ENCODE results near the gene COL4A4.
"Not testable (repeated sequence)": the region's sequence is repeated elsewhere in the genome, so short reads cannot be mapped to it uniquely, and the experiment has no call there.

Gene COL4A4

DNA sequence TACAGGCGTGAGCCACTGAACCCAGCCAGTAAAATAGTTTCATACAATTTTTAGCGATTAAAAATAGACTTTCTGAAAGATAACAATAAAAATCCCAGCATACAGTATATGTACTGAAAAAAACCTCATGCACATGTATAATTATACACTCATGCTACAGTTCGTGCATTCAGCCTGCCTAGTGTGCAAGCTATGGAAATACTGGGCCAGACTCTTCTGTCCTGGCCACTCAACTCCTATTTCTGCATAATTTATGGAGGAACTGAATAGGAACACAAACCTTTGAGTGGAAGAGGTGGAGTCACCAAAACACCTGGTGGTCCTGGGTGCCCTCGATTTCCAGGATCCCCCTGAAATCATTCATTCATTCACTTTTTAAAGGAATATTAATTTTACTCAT lies 64.7 kb downstream of the COL4A4 start:
- no peaks in the 10 kb centered on the region for H3K27me3 ChIP-seq (ENCODE audit: insufficient read depth, low read length)
- no peak overlapping the region for H3K9ac ChIP-seq (ENCODE audit: low read depth, low read length)
- no peaks in the 10 kb centered on the region for H3K36me3 ChIP-seq (ENCODE audit: insufficient read depth, low read depth, low read length)
- no peak overlapping the region for H3K4me3 ChIP-seq (ENCODE audit: low read length)
- no peaks in the 10 kb centered on the region for H3K4me1 ChIP-seq (ENCODE audit: insufficient read depth, low read length)
- no peak overlapping the region for H3K27ac ChIP-seq (ENCODE audit: low read length)
- H3K9me3 ChIP-seq (ENCODE audit: insufficient read depth, low read depth, low read length) = no peaks in the 10 kb centered on the region

- Histone ChIP-seq H3K9me3 (ENCODE audit: insufficient read depth, low read depth, low read length) (no peaks in the 10 kb centered on the region), H3K27me3 (ENCODE audit: insufficient read depth, low read length) (no peaks in the 10 kb centered on the region), H3K9ac (ENCODE audit: low read depth, low read length) (no peak overlapping the region), H3K36me3 (ENCODE audit: insufficient read depth, low read depth, low read length) (no peaks in the 10 kb centered on the region), H3K4me3 (ENCODE audit: low read length) (no peak overlapping the region), H3K27ac (ENCODE audit: low read length) (no peak overlapping the region), H3K4me1 (ENCODE audit: insufficient read depth, low read length) (no peaks in the 10 kb centered on the region)
Observed at GRCh38 chr2:227098162-227098515, 65.9 kb downstream of the COL4A4 start.

GRCh38 chr2:227097495-227098161 lies 66.4 kb downstream of the COL4A4 start:
- Histone ChIP-seq H3K9ac (ENCODE audit: low read depth, low read length) (no peak overlapping the region), H3K4me3 (ENCODE audit: low read length) (no peak overlapping the region), H3K27me3 (ENCODE audit: insufficient read depth, low read length) (no peaks in the 10 kb centered on the region), H3K27ac (ENCODE audit: low read length) (no peak overlapping the region), H3K9me3 (ENCODE audit: insufficient read depth, low read depth, low read length) (no peaks in the 10 kb centered on the region), H3K4me1 (ENCODE audit: insufficient read depth, low read length) (no peaks in the 10 kb centered on the region), H3K36me3 (ENCODE audit: insufficient read depth, low read depth, low read length) (no peaks in the 10 kb centered on the region)

- Histone ChIP-seq H3K36me3 (ENCODE audit: insufficient read depth, low read depth, low read length) (no peaks in the 10 kb centered on the region), H3K9ac (ENCODE audit: low read depth, low read length) (no peak overlapping the region), H3K9me3 (ENCODE audit: insufficient read depth, low read depth, low read length) (no peaks in the 10 kb centered on the region), H3K4me1 (ENCODE audit: insufficient read depth, low read length) (no peaks in the 10 kb centered on the region), H3K4me3 (ENCODE audit: low read length) (no peak overlapping the region), H3K27ac (ENCODE audit: low read length) (no peak overlapping the region), H3K27me3 (ENCODE audit: insufficient read depth, low read length) (no peaks in the 10 kb centered on the region)
Observed at GRCh38 chr2:227095346-227095745, 68.7 kb downstream of the COL4A4 start.

DNA sequence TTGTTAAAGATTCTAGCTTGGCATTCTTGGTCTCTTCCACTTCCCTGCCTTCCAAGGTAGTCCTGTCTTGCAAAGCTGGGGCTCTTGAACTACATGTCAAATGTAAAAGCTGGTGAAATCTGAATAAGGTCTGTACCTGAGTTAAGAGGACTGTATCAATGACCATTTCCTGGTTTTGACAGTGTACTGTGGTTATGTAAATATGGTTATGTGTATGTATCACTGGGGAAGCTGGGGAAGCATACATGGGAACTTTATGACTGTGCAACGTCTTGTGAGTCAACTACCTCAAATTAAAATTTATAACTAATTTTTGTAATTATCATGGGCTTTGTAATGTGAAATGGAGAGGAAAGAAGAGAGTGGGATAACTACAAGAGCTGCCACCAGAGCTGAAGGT lies 81.7 kb downstream of the COL4A4 start:
- Histone ChIP-seq H3K27ac (ENCODE audit: low read length) (no peak overlapping the region), H3K4me3 (ENCODE audit: low read length) (no peak overlapping the region), H3K4me1 (ENCODE audit: insufficient read depth, low read length) (no peaks in the 10 kb centered on the region), H3K9ac (ENCODE audit: low read depth, low read length) (no peak overlapping the region), H3K27me3 (ENCODE audit: insufficient read depth, low read length) (no peaks in the 10 kb centered on the region), H3K9me3 (ENCODE audit: insufficient read depth, low read depth, low read length) (no peaks in the 10 kb centered on the region), H3K36me3 (ENCODE audit: insufficient read depth, low read depth, low read length) (no peaks in the 10 kb centered on the region)

GRCh38 chr2:227079726-227080125 lies 84.3 kb downstream of the COL4A4 start:
- Histone ChIP-seq H3K36me3 (ENCODE audit: insufficient read depth, low read depth, low read length) (no peaks in the 10 kb centered on the region), H3K27ac (ENCODE audit: low read length) (no peak overlapping the region), H3K4me1 (ENCODE audit: insufficient read depth, low read length) (no peaks in the 10 kb centered on the region), H3K4me3 (ENCODE audit: low read length) (no peak overlapping the region), H3K9me3 (ENCODE audit: insufficient read depth, low read depth, low read length) (no peaks in the 10 kb centered on the region), H3K9ac (ENCODE audit: low read depth, low read length) (no peak overlapping the region), H3K27me3 (ENCODE audit: insufficient read depth, low read length) (no peaks in the 10 kb centered on the region)

DNA sequence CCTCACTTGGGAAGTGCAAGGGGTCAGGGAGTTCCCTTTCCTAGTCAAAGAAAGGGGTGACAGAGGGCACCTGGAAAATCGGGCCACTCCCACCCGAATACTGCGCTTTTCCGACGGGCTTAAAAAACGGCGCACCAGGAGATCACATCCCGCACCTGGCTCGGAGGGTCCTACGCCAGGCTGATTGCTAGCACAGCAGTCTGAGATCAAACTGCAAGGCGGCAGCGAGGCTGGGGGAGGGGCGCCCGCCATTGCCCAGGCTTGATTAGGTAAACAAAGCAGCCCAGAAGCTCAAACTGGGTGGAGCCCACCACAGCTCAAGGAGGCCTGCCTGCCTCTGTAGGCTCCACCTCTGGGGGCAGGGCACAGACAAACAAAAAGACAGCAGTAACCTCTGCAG lies 98.9 kb downstream of the COL4A4 start:
- not testable (repeated sequence) for H3K4me3 ChIP-seq (ENCODE audit: low read length); H3K27ac ChIP-seq (ENCODE audit: low read length); H3K9me3 ChIP-seq (ENCODE audit: insufficient read depth, low read depth, low read length); H3K9ac ChIP-seq (ENCODE audit: low read depth, low read length); H3K4me1 ChIP-seq (ENCODE audit: insufficient read depth, low read length); H3K36me3 ChIP-seq (ENCODE audit: insufficient read depth, low read depth, low read length); H3K27me3 ChIP-seq (ENCODE audit: insufficient read depth, low read length)

- H3K27me3 ChIP-seq (ENCODE audit: insufficient read depth, low read length) = no peaks in the 10 kb centered on the region
- no peak overlapping the region for H3K4me3 ChIP-seq (ENCODE audit: low read length)
- H3K36me3 ChIP-seq (ENCODE audit: insufficient read depth, low read depth, low read length) = no peaks in the 10 kb centered on the region
- no peak overlapping the region for H3K9ac ChIP-seq (ENCODE audit: low read depth, low read length)
- no peaks in the 10 kb centered on the region for H3K9me3 ChIP-seq (ENCODE audit: insufficient read depth, low read depth, low read length)
- H3K27ac ChIP-seq (ENCODE audit: low read length) = no peak overlapping the region
- H3K4me1 ChIP-seq (ENCODE audit: insufficient read depth, low read length) = no peaks in the 10 kb centered on the region
Observed at GRCh38 chr2:227058888-227059399, 105.1 kb downstream of the COL4A4 start.

GRCh38 chr2:227057743-227058447 lies 106.1 kb downstream of the COL4A4 start:
- no peaks in the 10 kb centered on the region for H3K27me3 ChIP-seq (ENCODE audit: insufficient read depth, low read length)
- no peaks in the 10 kb centered on the region for H3K36me3 ChIP-seq (ENCODE audit: insufficient read depth, low read depth, low read length)
- no peak overlapping the region for H3K27ac ChIP-seq (ENCODE audit: low read length)
- no peak overlapping the region for H3K4me3 ChIP-seq (ENCODE audit: low read length)
- no peak overlapping the region for H3K9ac ChIP-seq (ENCODE audit: low read depth, low read length)
- H3K9me3 ChIP-seq (ENCODE audit: insufficient read depth, low read depth, low read length) = no peaks in the 10 kb centered on the region
- H3K4me1 ChIP-seq (ENCODE audit: insufficient read depth, low read length) = no peaks in the 10 kb centered on the region

GRCh38 chr2:227057060-227057459 lies 106.9 kb downstream of the COL4A4 start:
- no peaks in the 10 kb centered on the region for H3K4me1 ChIP-seq (ENCODE audit: insufficient read depth, low read length)
- H3K4me3 ChIP-seq (ENCODE audit: low read length) = no peak overlapping the region
- H3K36me3 ChIP-seq (ENCODE audit: insufficient read depth, low read depth, low read length) = no peaks in the 10 kb centered on the region
- no peak overlapping the region for H3K9ac ChIP-seq (ENCODE audit: low read depth, low read length)
- H3K27ac ChIP-seq (ENCODE audit: low read length) = no peak overlapping the region
- no peaks in the 10 kb centered on the region for H3K9me3 ChIP-seq (ENCODE audit: insufficient read depth, low read depth, low read length)
- H3K27me3 ChIP-seq (ENCODE audit: insufficient read depth, low read length) = no peaks in the 10 kb centered on the region

- Histone ChIP-seq H3K36me3 (ENCODE audit: insufficient read depth, low read depth, low read length) (no peaks in the 10 kb centered on the region), H3K4me1 (ENCODE audit: insufficient read depth, low read length) (no peaks in the 10 kb centered on the region), H3K27ac (ENCODE audit: low read length) (no peak overlapping the region), H3K9ac (ENCODE audit: low read depth, low read length) (no peak overlapping the region), H3K4me3 (ENCODE audit: low read length) (no peak overlapping the region), H3K27me3 (ENCODE audit: insufficient read depth, low read length) (no peaks in the 10 kb centered on the region), H3K9me3 (ENCODE audit: insufficient read depth, low read depth, low read length) (no peaks in the 10 kb centered on the region)
Observed at GRCh38 chr2:227054006-227054405, 110.0 kb downstream of the COL4A4 start.

DNA sequence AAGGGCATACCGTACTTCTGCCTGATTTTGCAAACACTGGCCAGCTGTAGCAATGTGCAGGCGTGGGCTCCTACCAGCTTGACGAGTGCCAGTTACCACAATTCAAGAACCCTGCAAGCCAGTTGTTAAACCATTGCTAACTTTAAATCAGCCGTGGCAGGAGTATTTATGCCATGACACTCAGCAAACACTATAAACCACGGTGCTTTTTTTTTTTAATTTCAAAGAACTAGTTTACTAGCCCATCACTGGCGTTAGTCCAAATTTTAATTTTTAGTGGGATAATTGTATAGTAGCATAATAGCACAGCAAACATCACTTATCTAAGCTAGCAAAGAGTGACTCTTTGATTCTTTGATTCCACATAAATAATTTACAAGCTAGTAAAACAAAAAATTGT lies 111.1 kb downstream of the COL4A4 start:
- Histone ChIP-seq H3K27me3 (ENCODE audit: insufficient read depth, low read length) (no peaks in the 10 kb centered on the region), H3K9ac (ENCODE audit: low read depth, low read length) (no peak overlapping the region), H3K4me3 (ENCODE audit: low read length) (no peak overlapping the region), H3K27ac (ENCODE audit: low read length) (no peak overlapping the region), H3K36me3 (ENCODE audit: insufficient read depth, low read depth, low read length) (no peaks in the 10 kb centered on the region), H3K4me1 (ENCODE audit: insufficient read depth, low read length) (no peaks in the 10 kb centered on the region), H3K9me3 (ENCODE audit: insufficient read depth, low read depth, low read length) (no peaks in the 10 kb centered on the region)

All from iPS-20b (cell line).